Measurements from ENCODE around the gene SLC6A12.
"Not testable (repeated sequence)": the region's sequence is repeated elsewhere in the genome, so short reads cannot be mapped to it uniquely, and the experiment has no call there.

Gene SLC6A12

GRCh38 chr12:237026-237815, 23.3 kb upstream of the SLC6A12 start:
- no peak for DNase-seq
- in situ Hi-C loops (cut with HindIII; ENCODE audit: low pct_ligation_motif_present, low pct_unique_long_range_greater_than_20kb, low sequenced_read_pairs): no loop called here

DNA sequence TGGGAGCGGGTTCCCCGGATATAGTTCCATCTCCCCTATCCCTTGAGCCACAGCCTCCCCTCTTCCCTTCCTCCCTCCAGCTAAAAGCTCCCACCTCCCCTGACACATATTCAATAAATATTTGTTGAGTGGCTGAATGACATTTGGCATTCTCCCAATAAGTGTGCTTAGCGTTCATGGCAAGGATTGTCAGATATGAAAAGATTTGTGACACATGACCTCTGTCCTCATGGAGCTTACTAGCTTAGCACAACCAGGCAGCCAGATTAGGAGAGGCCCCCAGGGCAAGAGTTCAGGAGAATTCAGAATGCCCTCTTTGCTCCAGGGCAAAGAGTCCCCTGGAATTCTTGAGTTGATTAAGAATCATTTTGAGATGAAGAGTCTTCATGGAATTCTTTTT, 22.5 kb upstream of the SLC6A12 start:
- in situ Hi-C loops (cut with HindIII; ENCODE audit: low pct_ligation_motif_present, low pct_unique_long_range_greater_than_20kb, low sequenced_read_pairs): no loop called here
- no peak for DNase-seq

DNA sequence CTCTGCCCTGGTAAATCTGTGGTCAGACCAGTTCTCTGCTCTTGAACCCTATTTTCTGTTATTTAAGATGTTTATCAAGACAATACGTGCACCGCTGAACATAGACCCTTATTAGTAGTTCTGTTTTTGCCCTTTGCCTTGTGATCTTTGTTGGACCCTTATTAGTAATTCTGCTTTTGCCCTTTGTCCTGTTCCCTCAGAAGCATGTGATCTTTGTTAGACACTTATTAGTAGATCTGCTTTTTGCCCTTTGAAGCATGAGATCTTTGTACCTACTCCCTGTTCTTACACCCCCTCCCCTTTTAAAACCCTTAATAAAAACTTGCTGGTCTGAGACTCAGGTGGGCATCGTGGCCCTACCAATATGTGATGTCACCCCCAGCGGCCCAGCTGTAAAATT, 22.0 kb upstream of the SLC6A12 start:
- in situ Hi-C loops (cut with HindIII; ENCODE audit: low pct_ligation_motif_present, low pct_unique_long_range_greater_than_20kb, low sequenced_read_pairs); DNase-seq: not testable (repeated sequence)

GRCh38 chr12:234891-235415, 21.0 kb upstream of the SLC6A12 start:
- DNase-seq: no peak
- in situ Hi-C loops (cut with HindIII; ENCODE audit: low pct_ligation_motif_present, low pct_unique_long_range_greater_than_20kb, low sequenced_read_pairs): no loop called here

GRCh38 chr12:234019-234418, 20.1 kb upstream of the SLC6A12 start:
- no peak for DNase-seq
- in situ Hi-C loops (cut with HindIII; ENCODE audit: low pct_ligation_motif_present, low pct_unique_long_range_greater_than_20kb, low sequenced_read_pairs): no loop called here

- in situ Hi-C loops (cut with HindIII; ENCODE audit: low pct_ligation_motif_present, low pct_unique_long_range_greater_than_20kb, low sequenced_read_pairs): no loop called here
- no peak for DNase-seq
These were observed 19.6 kb upstream of the SLC6A12 start for GRCh38 chr12:233615-233968.

DNA sequence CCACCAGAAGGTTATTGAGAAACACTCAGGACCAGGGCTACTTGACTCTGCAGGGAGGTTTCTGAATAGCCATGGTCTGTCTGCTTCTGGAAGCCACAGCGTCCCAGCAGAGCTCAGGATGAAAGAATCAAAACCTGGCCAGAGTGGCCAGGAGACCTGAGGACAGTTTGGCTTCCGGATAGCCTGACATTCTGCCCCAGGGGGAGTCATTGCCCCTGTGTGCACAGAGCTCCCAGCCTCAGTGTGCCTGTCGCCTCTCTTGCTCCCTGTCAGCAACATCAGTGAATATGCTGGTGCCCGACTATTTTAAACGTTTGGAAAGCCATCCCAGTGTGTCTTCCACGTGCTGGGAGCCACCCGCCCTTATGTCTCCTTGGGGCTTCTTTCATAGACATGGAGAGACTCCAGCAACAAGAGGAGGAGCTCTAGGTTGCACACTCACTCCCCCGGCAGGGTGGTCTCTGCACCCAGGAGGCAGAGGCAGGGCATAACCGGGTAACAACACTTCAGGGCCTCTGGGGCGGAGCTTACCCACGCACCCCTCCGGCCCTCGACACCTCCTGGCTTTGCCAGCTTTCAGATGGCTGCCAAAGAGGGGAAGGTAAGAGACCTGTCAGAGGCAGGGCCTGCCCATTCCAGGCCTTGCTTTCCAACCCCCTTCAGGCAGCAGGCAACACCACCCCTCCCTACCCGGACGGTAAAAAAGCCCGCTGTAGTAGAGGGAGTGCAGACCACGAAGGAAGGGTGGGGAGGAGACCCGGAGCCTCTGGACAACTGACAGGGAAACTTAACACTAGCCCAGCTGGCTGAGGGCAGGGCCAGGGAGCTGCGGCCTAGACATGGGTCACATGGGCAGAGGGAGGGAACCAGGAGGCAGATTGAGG, 19.0 kb upstream of the SLC6A12 start:
- DNase-seq: no peak
- in situ Hi-C loops (cut with HindIII; ENCODE audit: low pct_ligation_motif_present, low pct_unique_long_range_greater_than_20kb, low sequenced_read_pairs): no loop called here

DNA sequence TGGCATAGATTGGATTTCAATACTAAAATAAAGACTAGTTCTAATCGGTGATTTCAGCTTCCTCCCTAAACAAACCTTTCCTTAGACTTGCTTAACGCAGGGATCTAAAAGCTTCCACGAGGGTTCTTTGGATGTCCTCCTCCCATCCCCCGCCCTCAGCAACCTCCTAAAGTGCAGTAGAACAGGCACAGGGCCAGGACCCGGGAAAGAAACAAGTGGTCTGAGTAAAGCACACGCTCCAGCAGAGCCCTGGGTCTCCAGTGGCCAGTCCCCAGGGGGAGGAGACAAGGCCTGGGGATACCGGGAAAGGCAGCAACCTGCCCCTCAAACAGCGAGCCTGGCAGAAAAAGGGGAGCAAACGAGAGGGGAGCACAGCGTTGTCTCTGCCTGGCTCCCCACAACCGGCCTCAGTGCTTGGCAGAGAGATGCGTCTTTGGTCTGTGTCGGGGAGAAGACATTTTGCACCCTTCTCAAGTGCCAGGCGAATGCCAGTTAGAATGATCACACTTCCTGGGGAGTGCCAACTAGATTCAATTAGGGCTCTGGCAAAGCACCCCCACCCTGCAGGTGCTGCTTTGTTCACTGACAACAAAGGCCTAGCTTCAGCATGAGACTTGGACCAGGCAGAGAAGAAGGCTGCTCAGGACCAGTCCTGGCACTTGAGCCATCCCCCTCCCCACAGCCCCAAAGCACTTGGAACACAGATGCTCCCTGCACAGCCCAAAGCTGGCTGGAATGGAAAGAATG, 17.1 kb upstream of the SLC6A12 start:
- DNase-seq: no peak
- in situ Hi-C loops (cut with HindIII; ENCODE audit: low pct_ligation_motif_present, low pct_unique_long_range_greater_than_20kb, low sequenced_read_pairs): no loop called here

GRCh38 chr12:229441-230191, 15.7 kb upstream of the SLC6A12 start:
- no peak for DNase-seq
- in situ Hi-C loops (cut with HindIII; ENCODE audit: low pct_ligation_motif_present, low pct_unique_long_range_greater_than_20kb, low sequenced_read_pairs): no loop called here

DNA sequence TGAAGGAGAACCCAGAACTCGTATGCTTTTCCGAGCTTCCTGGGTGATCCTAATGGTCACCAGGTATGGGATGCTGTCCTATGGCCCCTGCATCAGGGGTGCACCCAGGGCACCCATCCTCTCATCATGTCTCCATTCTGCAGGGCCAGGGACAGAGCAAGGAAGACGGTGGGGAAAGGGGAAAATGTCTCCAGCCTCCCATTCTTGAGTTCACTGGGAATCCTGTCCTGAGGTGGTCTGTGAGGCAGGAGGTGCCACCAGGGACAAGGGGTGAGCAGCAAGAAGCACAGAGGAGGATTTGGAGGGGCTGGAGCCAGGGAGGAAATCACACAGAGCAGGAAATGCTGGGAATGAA, 14.9 kb upstream of the SLC6A12 start:
- DNase-seq: no peak
- in situ Hi-C loops (cut with HindIII; ENCODE audit: low pct_ligation_motif_present, low pct_unique_long_range_greater_than_20kb, low sequenced_read_pairs): no loop called here

- in situ Hi-C loops (cut with HindIII; ENCODE audit: low pct_ligation_motif_present, low pct_unique_long_range_greater_than_20kb, low sequenced_read_pairs): no loop called here
These were observed 14.2 kb upstream of the SLC6A12 start for GRCh38 chr12:227923-228845.

GRCh38 chr12:227286-227915, 13.4 kb upstream of the SLC6A12 start:
- in situ Hi-C loops (cut with HindIII; ENCODE audit: low pct_ligation_motif_present, low pct_unique_long_range_greater_than_20kb, low sequenced_read_pairs): no loop called here

More at GRCh38 chr12:227923-228845, 14.2 kb upstream of the SLC6A12 start:
- no peak for DNase-seq

DNA sequence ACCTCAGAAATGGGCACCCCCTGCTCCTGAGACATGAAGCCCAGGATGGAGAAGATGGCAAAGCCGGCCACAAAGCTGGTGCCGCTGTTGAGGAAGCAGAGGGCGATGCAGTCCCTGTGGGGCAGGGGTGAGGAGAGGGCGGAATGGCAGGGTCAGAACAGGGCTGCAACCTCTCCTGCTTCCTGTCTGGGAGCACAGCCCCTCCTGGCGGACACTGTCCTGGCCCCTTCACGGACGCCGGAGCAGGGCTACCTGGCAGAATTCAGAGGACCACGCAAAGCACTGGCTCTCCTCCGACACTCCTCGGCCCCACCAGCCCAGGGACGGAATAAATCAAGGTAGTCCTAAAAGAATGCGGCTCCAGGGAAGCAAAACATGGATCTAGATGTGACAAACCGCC, 12.4 kb upstream of the SLC6A12 start:
- in situ Hi-C loops (cut with HindIII; ENCODE audit: low pct_ligation_motif_present, low pct_unique_long_range_greater_than_20kb, low sequenced_read_pairs): no loop called here
- DNase-seq: no peak

More at GRCh38 chr12:227286-227915, 13.4 kb upstream of the SLC6A12 start:
- no peak for DNase-seq

DNA sequence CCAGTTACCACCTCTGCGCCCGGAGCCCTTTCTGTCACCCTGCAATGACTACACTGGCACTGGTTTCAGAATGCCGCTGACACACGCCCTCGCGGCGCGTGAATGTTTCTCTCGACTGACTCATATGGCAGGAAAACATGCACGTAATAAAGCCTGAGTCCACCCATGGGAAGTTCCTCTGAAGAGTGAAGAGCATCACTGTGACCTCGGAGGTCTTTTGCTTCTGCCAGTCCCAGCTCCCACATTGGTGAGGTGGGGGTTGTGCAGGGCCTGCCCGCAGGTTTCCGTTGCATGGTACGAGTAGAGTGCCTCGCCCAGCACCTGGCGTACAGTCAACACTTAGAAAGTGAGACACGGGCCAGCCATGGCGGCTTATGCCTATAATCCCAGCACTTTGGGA, 11.1 kb upstream of the SLC6A12 start:
- DNase-seq: no peak
- in situ Hi-C loops (cut with HindIII; ENCODE audit: low pct_ligation_motif_present, low pct_unique_long_range_greater_than_20kb, low sequenced_read_pairs): no loop called here

- in situ Hi-C loops (cut with HindIII; ENCODE audit: low pct_ligation_motif_present, low pct_unique_long_range_greater_than_20kb, low sequenced_read_pairs): no loop called here
- DNase-seq: no peak
These were observed 10.4 kb upstream of the SLC6A12 start for GRCh38 chr12:224330-224729.

DNA sequence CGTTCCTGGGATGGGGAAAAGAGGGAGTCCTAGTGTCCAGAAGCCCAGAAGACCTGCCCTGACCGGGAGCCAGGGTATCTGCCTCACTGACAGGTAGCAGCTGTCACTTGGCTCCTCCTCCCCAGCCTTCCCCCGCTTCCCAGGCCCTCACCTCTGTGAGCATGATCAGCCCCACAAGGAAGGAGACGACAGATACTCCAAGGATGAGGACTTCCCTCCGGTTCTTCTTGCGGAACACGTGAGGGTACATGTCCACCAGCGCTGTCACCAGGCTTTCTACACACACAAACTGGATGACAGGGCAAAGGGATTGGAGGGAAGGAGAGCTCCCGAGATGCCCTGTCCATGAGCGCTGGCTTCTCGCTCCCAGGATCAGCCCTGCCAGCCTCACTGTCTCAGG, 9.9 kb upstream of the SLC6A12 start:
- in situ Hi-C loops (cut with HindIII; ENCODE audit: low pct_ligation_motif_present, low pct_unique_long_range_greater_than_20kb, low sequenced_read_pairs): no loop called here
- DNase-seq: no peak

DNA sequence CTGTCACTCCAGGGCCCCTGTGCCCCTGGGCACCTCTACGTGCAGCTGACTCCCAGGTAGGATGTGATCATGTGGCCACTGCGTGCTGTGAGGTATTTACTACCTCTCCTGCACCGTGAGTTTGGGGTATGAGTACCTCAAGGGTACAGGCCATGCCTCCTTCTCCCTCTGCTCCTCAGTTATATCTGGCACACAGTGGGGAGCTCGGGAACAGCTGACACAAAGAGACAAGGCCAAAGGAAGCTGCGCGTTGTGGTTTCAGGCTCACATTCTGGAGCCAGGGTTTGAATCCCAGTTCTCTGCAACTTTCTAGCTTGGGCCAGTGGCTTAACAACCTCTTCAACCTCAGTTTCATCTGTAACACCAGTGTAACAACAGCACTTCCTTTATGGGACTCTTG, 7.8 kb upstream of the SLC6A12 start:
- DNase-seq: no peak
- in situ Hi-C loops (cut with HindIII; ENCODE audit: low pct_ligation_motif_present, low pct_unique_long_range_greater_than_20kb, low sequenced_read_pairs): no loop called here

Measured in ACHN (cell line).